A673 (cell line): ENCODE results near the gene SEH1L.

Experiments used
- CTCF ChIP-seq: fragments of 300-800, 200-600 bp; sonication (generic); conservative IDR thresholded peaks from 2 replicates; pipeline ENCODE4 v1.5.1; 2017; ENCODE audit warnings: low read depth, mild to moderate bottlenecking, antibody characterized with exemption, low read length, moderate library complexity, mixed read lengths
- EZH2 ChIP-seq: fragments of 200-600 bp; sonication (generic); IDR thresholded peaks from 2 replicates; pipeline ENCODE4 v1.6.1; 2017; ENCODE audit warnings: borderline replicate concordance, low read depth, mild to moderate bottlenecking, mixed read lengths, antibody characterized with exemption, low read length; ENCODE audit not compliant: poor library complexity, severe bottlenecking

- TF ChIP-seq EZH2: no peak
- no peak for TF ChIP-seq CTCF
These were observed 25.9 kb downstream of the SEH1L start for GRCh38 chr18:12973562-12974213.
